HepG2 (cell line): ENCODE data around the gene ELAVL4. TPM values are rescaled to one million over a fixed set of nuclear protein-coding genes. Genes with fewer than 3 reads are reported as not detected.

Experiments
- ATAC-seq: fragments of 200-7000 bp; cut with Tn5 transposase; 3 replicates; pipeline ENCODE4 v1.9.1; 2020; ENCODE audit warnings: mild to moderate bottlenecking, moderate library complexity
- BruUV-seq: library from RNA; stranded (reverse); fragments of 400-500 nt; replicated peaks from 2 replicates; lab custom pipeline; 2021; lab: Mats Ljungman, UMichigan
- CTCF ChIA-PET: fragments of 300-600 bp; formaldehyde crosslinking; extraction: SDS; loops from one replicate; lab custom pipeline; 2021; ENCODE audit warnings: low total read pairs, inconsistent platforms, low intra/inter-chr PET ratio; lab: Yijun Ruan, JAX
- POLR2A ChIA-PET: fragments of 350-600 bp; sonication (Branson Sonifier 250); formaldehyde crosslinking; loops from one replicate; lab custom pipeline; 2020; ENCODE audit warnings: antibody characterized with exemption, inconsistent platforms; lab: Yijun Ruan, JAX
- DNase-seq: peaks from one replicate; pipeline ENCODE4 v3.0.0-alpha.2; 2015; ENCODE audit warnings: low spot score
- FAIRE-seq: peaks from 3 replicates; lab custom pipeline; 2011; peaks lifted over from hg19 to GRCh38; lab: Jason Lieb, UNC
- H2AFZ ChIP-seq: one replicate; pipeline ENCODE4 v1.6.1; 2011; ENCODE audit warnings: low read length, inconsistent platforms
- H3K27ac ChIP-seq: fragments of 300-600 bp; 3 replicates; pipeline ENCODE4 v1.8.0; 2011; ENCODE audit warnings: mixed run types, mild to moderate bottlenecking, mixed read lengths, low read length, inconsistent platforms; ENCODE audit not compliant: insufficient read depth; ENCODE audit errors: extremely low read length
- H3K27me3 ChIP-seq, 2 experiments: fragments of 200-600 bp in 1 of 2; 2 replicates in 1 of 2; 3 replicates in 1 of 2; pipeline versions ENCODE4 v1.6.0 to v1.8.0; 2011; ENCODE audit warnings: low read length in 2 of 2, mild to moderate bottlenecking in 2 of 2, moderate library complexity in 2 of 2, inconsistent platforms in 1 of 2; ENCODE audit not compliant: insufficient read depth in 2 of 2, control insufficient read depth in 1 of 2
- H3K36me3 ChIP-seq, 2 experiments: fragments of 200-600 bp in 1 of 2; replicated peaks in 1 of 2; 2 replicates in 1 of 2; 3 replicates in 1 of 2; pipeline versions ENCODE4 v1.5.1 to v1.8.0; 2011; ENCODE audit warnings: low read length in 2 of 2, inconsistent platforms in 1 of 2; ENCODE audit not compliant: insufficient read depth in 2 of 2, control insufficient read depth in 1 of 2
- H3K4me1 ChIP-seq: 2 replicates; pipeline ENCODE4 v1.5.1; 2012; ENCODE audit warnings: low read length, inconsistent platforms; ENCODE audit not compliant: insufficient read depth
- H3K4me2 ChIP-seq: 2 replicates; pipeline ENCODE4 v1.6.0; 2011; ENCODE audit warnings: low read depth, low read length, inconsistent platforms
- H3K4me3 ChIP-seq, 3 experiments: fragments of 200-600 bp in 1 of 3; sonication (generic), shearing (Covaris generic) in 1 of 3; replicated peaks in 1 of 3; 2 replicates each; pipeline ENCODE4 v1.5.1; 2011 to 2016; ENCODE audit warnings: low read length in 3 of 3, inconsistent platforms in 2 of 3, low read depth in 2 of 3, mild to moderate bottlenecking in 2 of 3, control low read depth in 1 of 3, mixed read lengths in 1 of 3; ENCODE audit not compliant: insufficient read depth in 1 of 3
- H3K79me2 ChIP-seq: one replicate; pipeline ENCODE4 v1.6.1; 2011; ENCODE audit warnings: low read length, inconsistent platforms; ENCODE audit not compliant: insufficient read depth
- H3K9ac ChIP-seq: 2 replicates; pipeline ENCODE4 v1.6.0; 2011; ENCODE audit warnings: mild to moderate bottlenecking, low read depth, low read length, inconsistent platforms; ENCODE audit not compliant: insufficient read depth
- H3K9me3 ChIP-seq: 2 replicates; pipeline ENCODE4 v1.5.1; 2012; ENCODE audit warnings: mild to moderate bottlenecking, low read length
- H4K20me1 ChIP-seq: 2 replicates; pipeline ENCODE4 v1.6.0; 2011; ENCODE audit warnings: inconsistent platforms, mild to moderate bottlenecking, low read length, moderate library complexity; ENCODE audit not compliant: insufficient read depth
- DZIP1 ChIP-seq: sonication (generic); formaldehyde crosslinking; IDR thresholded peaks from 2 replicates; pipeline ENCODE4 v1.5.0; 2020; ENCODE audit warnings: mild to moderate bottlenecking, missing genetic modification reagents
- FOSL1 ChIP-seq: sonication (generic); formaldehyde crosslinking; IDR thresholded peaks from 2 replicates; pipeline ENCODE4 v1.9.0; 2021; ENCODE audit warnings: missing genetic modification reagents, borderline replicate concordance
- GMEB1 ChIP-seq: sonication (generic); formaldehyde crosslinking; IDR thresholded peaks from 2 replicates; pipeline ENCODE4 v1.5.1; 2020; ENCODE audit warnings: missing genetic modification reagents, mild to moderate bottlenecking, borderline replicate concordance
- NCOA1 ChIP-seq: sonication (generic); formaldehyde crosslinking; IDR thresholded peaks from 2 replicates; pipeline ENCODE4 v1.9.0; 2021; ENCODE audit warnings: missing genetic modification reagents
- NFE2L1 ChIP-seq: sonication (generic); formaldehyde crosslinking; IDR thresholded peaks from 2 replicates; pipeline ENCODE4 v1.4.0; 2020; ENCODE audit warnings: missing genetic modification reagents, mild to moderate bottlenecking, borderline replicate concordance
- PHF21A ChIP-seq: sonication (generic); formaldehyde crosslinking; IDR thresholded peaks from 2 replicates; pipeline ENCODE4 v1.5.0; 2020; ENCODE audit warnings: mild to moderate bottlenecking, missing genetic modification reagents
- POLR2G ChIP-seq: fragments of 200-400 bp; formaldehyde crosslinking; IDR thresholded peaks from 2 replicates; pipeline ENCODE4 v1.6.1; 2018; ENCODE audit warnings: mild to moderate bottlenecking, low read depth, low read length, moderate library complexity
- ZKSCAN5 ChIP-seq: sonication (generic); formaldehyde crosslinking; IDR thresholded peaks from 2 replicates; pipeline ENCODE4 v1.5.1; 2020; ENCODE audit warnings: mild to moderate bottlenecking, missing genetic modification reagents
- ZNF160 ChIP-seq: sonication (generic); formaldehyde crosslinking; IDR thresholded peaks from 2 replicates; pipeline ENCODE4 v1.8.0; 2022; ENCODE audit warnings: mild to moderate bottlenecking, inconsistent platforms, missing genetic modification reagents
- ZNF18 ChIP-seq: sonication (generic); formaldehyde crosslinking; IDR thresholded peaks from 2 replicates; pipeline ENCODE4 v1.8.0; 2022; ENCODE audit warnings: mild to moderate bottlenecking, missing genetic modification reagents; ENCODE audit not compliant: insufficient replicate concordance
- ZNF326 ChIP-seq: sonication (generic); formaldehyde crosslinking; IDR thresholded peaks from 2 replicates; pipeline ENCODE4 v1.4.0; 2020; ENCODE audit warnings: missing genetic modification reagents, borderline replicate concordance
- ZNF430 ChIP-seq: sonication (generic); formaldehyde crosslinking; IDR thresholded peaks from 2 replicates; pipeline ENCODE4 v1.9.0; 2021; ENCODE audit warnings: mild to moderate bottlenecking, missing genetic modification reagents
- ZNF557 ChIP-seq: sonication (generic); formaldehyde crosslinking; IDR thresholded peaks from 2 replicates; pipeline ENCODE4 v1.4.0; 2020; ENCODE audit warnings: missing genetic modification reagents
- ZNF672 ChIP-seq: sonication (generic); formaldehyde crosslinking; IDR thresholded peaks from 2 replicates; pipeline ENCODE4 v1.8.1; 2022; ENCODE audit warnings: missing genetic modification reagents
- WGBS: methylation state at CpG from one replicate; pipeline ENCODE4 v1.1.6; 2017; ENCODE audit warnings: low lambda C conversion rate; 5-methylcytosine and 5-hydroxymethylcytosine counted together
- in situ Hi-C: cut with HindIII; loops from 2 replicates; pipeline ENCODE4 v1.10.0; 2017; ENCODE audit warnings: low pct_unique_long_range_greater_than_20kb; ENCODE audit not compliant: extremely low pct_ligation_motif_present
- intact Hi-C: fragments of 100-400 bp; cut with micrococcal nuclease; formaldehyde crosslinking; loops from one replicate; pipeline ENCODE4 v1.10.0; 2022; ENCODE audit not compliant: unreplicated experiment
- polyA plus RNA-seq, 8 experiments: library from polyadenylated mRNA; depleted of rRNA in 3 of 8; stranded (reverse) in 7 of 8; unstranded in 1 of 8; fragments of >200 nt; fragmentation: Illumina TruSeq in 4 of 8; extraction: Trizol in 4 of 8; gene quantifications; 2 replicates each; pipeline versions ENCODE4 v1.2.1 to v1.2.3, GENCODE V29; 2011 to 2016; ENCODE audit warnings: low read depth in 4 of 8, missing spikeins in 1 of 8, mixed read lengths in 1 of 8; ENCODE audit not compliant: insufficient read depth in 1 of 8
- total RNA-seq, 5 experiments: library from RNA; depleted of rRNA; stranded (reverse); fragments of >200 nt; fragmentation: Illumina TruSeq; extraction: Trizol; gene quantifications; 2 replicates each; pipeline ENCODE4 v1.2.3, GENCODE V29; 2016; ENCODE audit warnings: low read depth in 1 of 5

The ELAVL4 gene
- total and polyA plus RNA-seq, 2 of the 13 experiments (the other 11 are each of a cell fraction or from before 2014, with no cell fraction given): not detected

GRCh38 chr1:50236656-50237055, 127.9 kb downstream of the ELAVL4 start:
- ATAC-seq (no peak), DNase-seq (no peak), FAIRE-seq (no peak)
- POLR2A ChIA-PET: no interaction called here
- Histone ChIP-seq H3K4me1 (no peaks in the 10 kb centered on the region), H4K20me1 (no peaks in the 10 kb centered on the region), H3K9ac (no peak overlapping the region), H3K79me2 (no peaks in the 10 kb centered on the region), H3K4me3 (no peak overlapping the region), H2AFZ (no peak overlapping the region), H3K27ac (no peak overlapping the region), H3K36me3 (no peaks in the 10 kb centered on the region), H3K9me3 (peaks cover 17% of the 10 kb centered on the region; the same call in 1 of the 2 replicates), H3K27me3 (no peaks in the 10 kb centered on the region), H3K4me2 (no peak overlapping the region)
- TF ChIP-seq ZNF430 (no peak), POLR2G (no peak), ZNF160 (CRISPR knock-in tag) (no peak), GMEB1 (CRISPR knock-in tag) (no peak), ZNF18 (CRISPR knock-in tag) (no peak), ZKSCAN5 (CRISPR knock-in tag) (no peak), ZNF672 (CRISPR knock-in tag) (no peak), PHF21A (CRISPR knock-in tag) (no peak), FOSL1 (no peak), ZNF557 (CRISPR knock-in tag) (no peak), ZNF326 (no peak), NCOA1 (CRISPR knock-in tag) (no peak), NFE2L1 (no peak), DZIP1 (CRISPR knock-in tag) (no peak)
- WGBS: 6% methylated on average over 3 of the region's 3 CpGs
- CTCF ChIA-PET: no interaction called here
- intact Hi-C loops: no loop called here
- in situ Hi-C loops: no loop called here
- BruUV-seq: no TSS peak
